GM19395 (cell line): ENCODE measurements around the gene WRAP73.

Source experiments
- ATAC-seq: cut with Tn5 transposase; IDR thresholded peaks from one replicate; pipeline ENCODE4 v1.9.1; 2021; ENCODE audit warnings: mild to moderate bottlenecking, moderate library complexity; ENCODE audit not compliant: unreplicated experiment

WRAP73 gene

GRCh38 chr1:3669971-3670431 is 20.1 kb upstream of the WRAP73 start:
- ATAC-seq = no peak

- no peak for ATAC-seq
Observed at GRCh38 chr1:3669421-3669821, 19.5 kb upstream of the WRAP73 start.

- no peak for ATAC-seq
Observed at GRCh38 chr1:3668585-3669300, 18.8 kb upstream of the WRAP73 start.

- ATAC-seq = no peak
Observed at GRCh38 chr1:3668148-3668547, 18.2 kb upstream of the WRAP73 start.

GRCh38 chr1:3664700-3665375 is 14.9 kb upstream of the WRAP73 start:
- ATAC-seq = no peak

- ATAC-seq = no peak
Observed at GRCh38 chr1:3663999-3664699, 14.2 kb upstream of the WRAP73 start.

GRCh38 chr1:3662080-3662671 is 12.3 kb upstream of the WRAP73 start:
- no peak for ATAC-seq

GRCh38 chr1:3661631-3662030 is 11.7 kb upstream of the WRAP73 start:
- no peak for ATAC-seq

GRCh38 chr1:3660704-3661103 is 10.8 kb upstream of the WRAP73 start:
- no peak for ATAC-seq

GRCh38 chr1:3659093-3659492 is 9.2 kb upstream of the WRAP73 start:
- ATAC-seq = no peak

GRCh38 chr1:3658231-3658615 is 8.3 kb upstream of the WRAP73 start:
- no peak for ATAC-seq

GRCh38 chr1:3657578-3658230 is 7.8 kb upstream of the WRAP73 start:
- no peak for ATAC-seq

GRCh38 chr1:3657096-3657475 is 7.2 kb upstream of the WRAP73 start:
- ATAC-seq = no peak

- peak; percentile 79 for ATAC-seq
Observed at GRCh38 chr1:3656450-3657095, 6.7 kb upstream of the WRAP73 start.

GRCh38 chr1:3654549-3655281 is 4.8 kb upstream of the WRAP73 start:
- ATAC-seq = no peak

- no peak for ATAC-seq
Observed at GRCh38 chr1:3653286-3653618, 3.3 kb upstream of the WRAP73 start.

- no peak for ATAC-seq
Observed at GRCh38 chr1:3652548-3653285, 2.8 kb upstream of the WRAP73 start.

- no peak for ATAC-seq
Observed at GRCh38 chr1:3651930-3652547, 2.1 kb upstream of the WRAP73 start, which contains the start of gene TP73. TP73 (plus strand) TSS chr1:3652516; CDS start chr1:3682366, 29,850 bp downstream.
